ENCODE measurements around the gene DHH. TPM values are rescaled to one million over a fixed set of nuclear protein-coding genes. Genes with fewer than 3 reads are reported as not detected.
"Not testable (repeated sequence)": the region's sequence is repeated elsewhere in the genome, so short reads cannot be mapped to it uniquely, and the experiment has no call there.

Gene DHH
- 1 to 10 TPM in 2 of 4 donors, under 1 TPM in 1, not detected in 1; 0.26 to 1.7 (median 1.5) TPM for total RNA-seq

DNA sequence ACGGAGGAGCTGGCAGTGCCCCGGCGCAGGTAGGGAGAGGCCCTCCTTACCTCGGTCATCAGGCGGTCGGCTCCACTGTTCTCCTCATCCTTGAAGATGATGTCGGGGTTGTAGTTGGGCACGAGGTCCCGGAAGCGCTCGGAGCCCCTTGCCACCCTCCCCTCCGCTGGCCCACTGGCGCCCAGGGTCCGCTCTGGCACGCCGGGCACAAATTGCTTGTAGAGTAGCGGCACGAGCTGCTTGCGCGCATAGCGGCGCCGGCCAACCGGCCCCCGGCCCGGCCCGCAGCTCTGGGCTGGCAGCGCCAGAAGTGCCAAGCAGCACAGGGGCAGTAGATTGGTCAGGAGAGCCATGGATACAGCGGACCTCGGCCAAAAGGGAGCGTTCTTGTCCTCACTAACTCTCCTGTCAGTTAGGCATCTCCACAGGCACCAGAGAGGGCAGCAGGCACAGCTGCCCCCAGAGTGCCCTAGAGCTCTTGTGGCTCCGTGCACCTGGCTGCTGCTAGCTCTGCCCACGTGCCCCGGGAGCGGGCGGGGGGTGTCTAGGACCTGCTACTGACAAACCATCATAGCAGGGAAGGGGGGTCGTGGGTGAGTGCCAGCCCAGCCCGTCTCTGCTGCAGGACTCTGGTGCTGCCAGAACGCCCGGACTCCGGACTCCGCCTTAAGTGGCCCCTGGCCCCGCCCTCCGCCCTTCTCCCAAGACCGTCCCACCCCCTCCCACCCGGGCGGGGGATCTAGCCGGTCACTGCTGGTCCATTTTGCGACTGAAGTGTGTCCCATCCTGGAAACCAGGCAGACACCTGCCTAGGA is at the start of gene DHH:
TSS of gene DHH (minus strand) at position 642 of the 815 bp plus-strand sequence. CDS start at position 353, 289 bp downstream.
- Histone ChIP-seq H3K9me3 (no peaks in the 10 kb centered on the region), H3K4me3 (peak within 1 kb of the TSS in 1 of 2 donors; percentile 7), H3K4me1 (peaks cover 5 to 22% of the 10 kb centered on the region in 2 donors), H3K27me3 (peaks cover 0 to 6% of the 10 kb centered on the region in 2 donors), H3K27ac (no peak within 1 kb of the TSS), H3K36me3 (no peaks in the 10 kb centered on the region)
- no peak for TF ChIP-seq POLR2A (IDR thresholded peaks at IDR 0.05)
- TF ChIP-seq, protein P1, sequence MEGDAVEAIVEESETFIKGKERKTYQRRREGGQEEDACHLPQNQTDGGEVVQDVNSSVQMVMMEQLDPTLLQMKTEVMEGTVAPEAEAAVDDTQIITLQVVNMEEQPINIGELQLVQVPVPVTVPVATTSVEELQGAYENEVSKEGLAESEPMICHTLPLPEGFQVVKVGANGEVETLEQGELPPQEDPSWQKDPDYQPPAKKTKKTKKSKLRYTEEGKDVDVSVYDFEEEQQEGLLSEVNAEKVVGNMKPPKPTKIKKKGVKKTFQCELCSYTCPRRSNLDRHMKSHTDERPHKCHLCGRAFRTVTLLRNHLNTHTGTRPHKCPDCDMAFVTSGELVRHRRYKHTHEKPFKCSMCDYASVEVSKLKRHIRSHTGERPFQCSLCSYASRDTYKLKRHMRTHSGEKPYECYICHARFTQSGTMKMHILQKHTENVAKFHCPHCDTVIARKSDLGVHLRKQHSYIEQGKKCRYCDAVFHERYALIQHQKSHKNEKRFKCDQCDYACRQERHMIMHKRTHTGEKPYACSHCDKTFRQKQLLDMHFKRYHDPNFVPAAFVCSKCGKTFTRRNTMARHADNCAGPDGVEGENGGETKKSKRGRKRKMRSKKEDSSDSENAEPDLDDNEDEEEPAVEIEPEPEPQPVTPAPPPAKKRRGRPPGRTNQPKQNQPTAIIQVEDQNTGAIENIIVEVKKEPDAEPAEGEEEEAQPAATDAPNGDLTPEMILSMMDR (IDR thresholded peaks at IDR 0.05) = no peak
- intact Hi-C loops (cut with DNase I; ENCODE audit: low total_unique reads) = no loop called here
- DNase-seq = peak; percentile 40 to 43

DNA sequence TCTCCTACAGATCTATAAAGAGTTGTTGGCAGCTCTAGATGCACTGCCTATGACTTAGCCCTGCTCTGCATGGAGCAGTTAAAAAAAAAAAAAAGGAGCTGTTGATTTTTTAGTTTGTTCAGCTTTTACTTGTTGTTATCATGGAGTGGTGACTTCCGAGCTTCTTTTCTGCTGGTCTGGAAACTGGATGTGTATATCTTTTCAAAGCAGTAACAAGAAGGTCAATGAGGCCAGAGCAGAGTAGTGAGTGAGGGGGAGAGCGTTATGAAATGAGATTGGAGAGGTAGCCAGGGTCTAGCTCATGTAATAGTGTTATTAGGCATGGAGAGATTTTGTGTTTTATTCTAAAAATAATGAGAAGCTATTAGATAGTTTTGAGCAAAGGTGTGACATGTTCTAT is 49.8 kb upstream of the DHH start:
- DNase-seq = no peak
- Histone ChIP-seq H3K27me3 (no peaks in the 10 kb centered on the region), H3K4me1 (no peaks in the 10 kb centered on the region), H3K9me3 (no peaks in the 10 kb centered on the region), H3K27ac (no peak overlapping the region), H3K4me3 (no peak overlapping the region), H3K36me3 (no peaks in the 10 kb centered on the region)
- TF ChIP-seq, protein P1 (IDR thresholded peaks at IDR 0.05) = no peak
- no peak for TF ChIP-seq POLR2A (IDR thresholded peaks at IDR 0.05)
- intact Hi-C loops (cut with DNase I; ENCODE audit: low total_unique reads) = no loop called here

DNA sequence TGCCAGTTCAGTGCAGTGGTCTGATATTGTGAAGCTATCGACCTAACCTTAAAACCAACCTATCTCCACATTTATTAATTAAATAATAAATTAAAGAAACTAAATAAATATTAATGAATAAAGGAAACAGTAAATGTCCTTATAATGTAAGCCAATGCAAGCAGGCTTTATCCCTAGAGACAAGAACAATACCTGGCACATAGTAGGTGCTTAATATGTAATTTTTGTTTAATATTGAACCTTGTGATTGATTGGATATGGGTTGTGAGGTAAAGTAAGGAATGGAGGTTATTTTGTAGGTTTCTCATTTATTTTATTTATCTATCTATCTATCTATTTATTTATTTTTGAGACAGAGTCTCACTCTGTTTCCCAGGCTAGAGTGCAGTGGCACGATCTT is 44.4 kb upstream of the DHH start:
- Histone ChIP-seq H3K36me3 (no peaks in the 10 kb centered on the region), H3K27ac (no peak overlapping the region), H3K9me3 (no peaks in the 10 kb centered on the region), H3K4me3 (no peak overlapping the region), H3K27me3 (no peaks in the 10 kb centered on the region), H3K4me1 (no peaks in the 10 kb centered on the region)
- intact Hi-C loops (cut with DNase I; ENCODE audit: low total_unique reads) = loop anchor here (10.0 kb wide), 1 partner anchor 96 kb away; no protein-coding TSS in a partner anchor
- TF ChIP-seq POLR2A (IDR thresholded peaks at IDR 0.05) = no peak
- TF ChIP-seq, protein P1 (IDR thresholded peaks at IDR 0.05) = no peak
- no peak for DNase-seq

DNA sequence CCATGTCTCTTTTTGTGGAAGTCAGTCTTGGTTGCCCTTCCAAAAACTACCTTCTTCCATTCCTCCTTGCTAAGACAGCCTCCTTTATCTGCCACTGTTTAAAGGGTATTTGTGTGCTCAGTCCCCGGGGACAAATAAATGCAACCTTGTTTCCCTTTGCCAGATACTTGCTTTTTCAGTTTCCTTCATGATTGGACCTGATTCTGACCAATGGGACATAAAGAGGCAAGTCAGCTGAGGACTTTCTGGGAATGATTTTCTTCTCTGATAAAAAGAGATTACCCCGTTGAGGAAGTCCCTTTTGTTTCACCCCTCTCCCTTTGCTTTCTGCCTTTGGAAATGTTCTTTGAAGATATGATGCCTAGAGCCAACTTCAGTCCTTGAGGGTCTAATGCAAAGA is 44.0 kb upstream of the DHH start:
- H3K27ac ChIP-seq = no peak overlapping the region
- TF ChIP-seq, protein P1 (IDR thresholded peaks at IDR 0.05) = no peak
- TF ChIP-seq POLR2A (IDR thresholded peaks at IDR 0.05) = no peak
- no peaks in the 10 kb centered on the region for H3K27me3 ChIP-seq
- intact Hi-C loops (cut with DNase I; ENCODE audit: low total_unique reads) = loop anchor here (10.0 kb wide), 1 partner anchor 96 kb away; no protein-coding TSS in a partner anchor
- no peaks in the 10 kb centered on the region for H3K36me3 ChIP-seq
- DNase-seq = no peak
- no peaks in the 10 kb centered on the region for H3K9me3 ChIP-seq
- no peak overlapping the region for H3K4me3 ChIP-seq
- H3K4me1 ChIP-seq = no peaks in the 10 kb centered on the region

DNA sequence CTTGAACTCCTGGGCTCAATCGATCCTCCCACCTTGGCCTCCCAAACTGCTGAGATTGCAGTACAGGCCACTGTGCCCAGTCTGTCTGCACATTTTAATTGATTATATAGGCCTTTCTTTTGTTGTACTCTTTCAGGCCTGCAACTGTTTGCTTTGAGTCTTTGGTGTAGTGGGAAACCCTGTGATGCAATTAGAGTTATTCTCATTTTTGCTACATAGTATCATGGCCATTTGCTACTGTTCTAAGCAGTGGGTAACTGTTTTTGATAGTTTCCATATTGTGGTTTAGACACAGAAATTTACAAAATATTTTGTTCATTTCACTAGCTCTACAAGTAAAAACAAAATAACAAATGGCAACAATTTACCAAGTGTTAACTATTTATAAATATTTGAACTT is 42.9 kb upstream of the DHH start:
- no peak for TF ChIP-seq POLR2A (IDR thresholded peaks at IDR 0.05)
- TF ChIP-seq, protein P1 (IDR thresholded peaks at IDR 0.05) = no peak
- Histone ChIP-seq H3K4me1 (no peaks in the 10 kb centered on the region), H3K9me3 (no peaks in the 10 kb centered on the region), H3K36me3 (no peaks in the 10 kb centered on the region), H3K27ac (no peak overlapping the region), H3K27me3 (no peaks in the 10 kb centered on the region), H3K4me3 (no peak overlapping the region)
- no peak for DNase-seq
- intact Hi-C loops (cut with DNase I; ENCODE audit: low total_unique reads) = loop anchor here (10.0 kb wide), 1 partner anchor 97 kb away; no protein-coding TSS in a partner anchor

DNA sequence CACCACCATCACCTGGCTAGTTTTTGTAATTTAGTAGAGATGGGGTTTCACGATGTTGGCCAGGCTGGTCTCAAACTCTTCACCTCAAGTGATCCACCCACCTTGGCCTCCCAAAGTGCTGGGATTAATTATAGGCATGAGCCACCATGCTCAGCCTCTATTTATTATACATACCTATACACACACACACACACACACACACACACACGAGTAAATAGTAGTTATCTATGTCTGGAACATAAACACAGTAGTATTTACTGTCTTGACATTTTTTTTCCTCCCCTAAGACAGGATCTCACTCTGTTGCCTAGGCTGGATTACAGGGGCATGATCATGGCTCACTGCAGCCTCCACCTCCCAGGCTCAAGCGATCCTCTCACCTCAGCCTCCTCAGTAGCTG is 42.4 kb upstream of the DHH start:
- H3K4me1 ChIP-seq, H3K4me3 ChIP-seq, H3K27me3 ChIP-seq, H3K9me3 ChIP-seq, DNase-seq, H3K36me3 ChIP-seq, H3K27ac ChIP-seq: not testable (repeated sequence)
- intact Hi-C loops (cut with DNase I; ENCODE audit: low total_unique reads) = loop anchor here (10.0 kb wide), 1 partner anchor 98 kb away; no protein-coding TSS in a partner anchor
